ENCODE results near the gene FUCA2.

- TF ChIP-seq CSDC2 (CRISPR knock-in tag; IDR thresholded peaks at IDR 0.05) (no peak), ZFP3 (CRISPR knock-in tag; IDR thresholded peaks at IDR 0.05) (no peak), OSR1 (CRISPR knock-in tag; IDR thresholded peaks at IDR 0.05) (no peak)
- TF ChIP-seq, protein P1, sequence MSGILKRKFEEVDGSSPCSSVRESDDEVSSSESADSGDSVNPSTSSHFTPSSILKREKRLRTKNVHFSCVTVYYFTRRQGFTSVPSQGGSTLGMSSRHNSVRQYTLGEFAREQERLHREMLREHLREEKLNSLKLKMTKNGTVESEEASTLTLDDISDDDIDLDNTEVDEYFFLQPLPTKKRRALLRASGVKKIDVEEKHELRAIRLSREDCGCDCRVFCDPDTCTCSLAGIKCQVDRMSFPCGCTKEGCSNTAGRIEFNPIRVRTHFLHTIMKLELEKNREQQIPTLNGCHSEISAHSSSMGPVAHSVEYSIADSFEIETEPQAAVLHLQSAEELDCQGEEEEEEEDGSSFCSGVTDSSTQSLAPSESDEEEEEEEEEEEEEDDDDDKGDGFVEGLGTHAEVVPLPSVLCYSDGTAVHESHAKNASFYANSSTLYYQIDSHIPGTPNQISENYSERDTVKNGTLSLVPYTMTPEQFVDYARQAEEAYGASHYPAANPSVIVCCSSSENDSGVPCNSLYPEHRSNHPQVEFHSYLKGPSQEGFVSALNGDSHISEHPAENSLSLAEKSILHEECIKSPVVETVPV (CRISPR knock-in tag; IDR thresholded peaks at IDR 0.05) = no peak
Measured at GRCh38 chr6:143505537-143505936, 6.0 kb downstream of the FUCA2 start.

Measured in SK-N-SH treated with all-trans-retinoic acid at 6 μM for 48 hours (cell line).